Activated CD8-positive, alpha-beta memory T cell treated with anti-CD3 and anti-CD28 coated beads, Interleukin-2, amount 50 U/mL, for 1 hour (primary cell): Measurements from ENCODE around the gene KBTBD8.

ENCODE experiments used
- DNase-seq: peaks from one replicate; pipeline ENCODE4 v3.0.0-alpha.2; 2020; ENCODE audit errors: extremely low read depth

Gene KBTBD8

GRCh38 chr3:67034371-67034770 lies 36.3 kb downstream of the KBTBD8 start:
- DNase-seq: no peak

- DNase-seq: no peak
These were observed 39.5 kb downstream of the KBTBD8 start for GRCh38 chr3:67037615-67038014.

GRCh38 chr3:67044295-67044694 lies 46.2 kb downstream of the KBTBD8 start:
- DNase-seq: no peak

- DNase-seq: no peak
These were observed 46.8 kb downstream of the KBTBD8 start for GRCh38 chr3:67044955-67045354.

GRCh38 chr3:67045711-67046465 lies 47.8 kb downstream of the KBTBD8 start:
- DNase-seq: no peak

- no peak for DNase-seq
These were observed 48.9 kb downstream of the KBTBD8 start for GRCh38 chr3:67047051-67047450.

GRCh38 chr3:67048067-67048714 lies 50.1 kb downstream of the KBTBD8 start:
- DNase-seq: no peak

GRCh38 chr3:67048715-67049074 lies 50.6 kb downstream of the KBTBD8 start:
- DNase-seq: no peak

GRCh38 chr3:67059443-67059842 lies 61.3 kb downstream of the KBTBD8 start:
- DNase-seq: no peak
